AG08396 (cell line): ENCODE data around the gene USP3.
"Not testable (repeated sequence)": the region's sequence is repeated elsewhere in the genome, so short reads cannot be mapped to it uniquely, and the experiment has no call there.

Source experiments
- DNase-seq: peaks from one replicate; pipeline ENCODE4 v3.0.0; 2012; ENCODE audit warnings: low spot score, mixed read lengths

USP3 gene

GRCh38 chr15:63513728-63514127, 9.3 kb downstream of the USP3 start:
- no peak for DNase-seq

GRCh38 chr15:63514531-63514943, 10.1 kb downstream of the USP3 start:
- no peak for DNase-seq

- no peak for DNase-seq
Measured at GRCh38 chr15:63517202-63517601, 12.8 kb downstream of the USP3 start.

GRCh38 chr15:63517628-63518027, 13.2 kb downstream of the USP3 start:
- no peak for DNase-seq

- DNase-seq: no peak
Measured at GRCh38 chr15:63519041-63519440, 14.6 kb downstream of the USP3 start.

GRCh38 chr15:63519548-63520178, 15.3 kb downstream of the USP3 start:
- no peak for DNase-seq

- DNase-seq: not testable (repeated sequence)
Measured at GRCh38 chr15:63520462-63520861, 16.1 kb downstream of the USP3 start.

- no peak for DNase-seq
Measured at GRCh38 chr15:63522225-63522578, 17.8 kb downstream of the USP3 start.

- no peak for DNase-seq
Measured at GRCh38 chr15:63523306-63523990, 19.1 kb downstream of the USP3 start.

- DNase-seq: no peak
Measured at GRCh38 chr15:63524316-63525015, 20.1 kb downstream of the USP3 start.

- DNase-seq: no peak
Measured at GRCh38 chr15:63526401-63526800, 22.0 kb downstream of the USP3 start.

- no peak for DNase-seq
Measured at GRCh38 chr15:63528138-63528659, 23.8 kb downstream of the USP3 start.

- no peak for DNase-seq
Measured at GRCh38 chr15:63530235-63530634, 25.8 kb downstream of the USP3 start.

- DNase-seq: no peak
Measured at GRCh38 chr15:63530752-63531299, 26.4 kb downstream of the USP3 start.

GRCh38 chr15:63531586-63531985, 27.2 kb downstream of the USP3 start:
- DNase-seq: no peak

GRCh38 chr15:63532307-63532744, 27.9 kb downstream of the USP3 start:
- no peak for DNase-seq

GRCh38 chr15:63534888-63535287, 30.5 kb downstream of the USP3 start:
- DNase-seq: not testable (repeated sequence)

- DNase-seq: no peak
Measured at GRCh38 chr15:63535689-63536088, 31.3 kb downstream of the USP3 start.

- no peak for DNase-seq
Measured at GRCh38 chr15:63538876-63539275, 34.5 kb downstream of the USP3 start.

- no peak for DNase-seq
Measured at GRCh38 chr15:63539521-63539920, 35.1 kb downstream of the USP3 start.

GRCh38 chr15:63539998-63540397, 35.6 kb downstream of the USP3 start:
- no peak for DNase-seq

GRCh38 chr15:63540449-63540848, 36.1 kb downstream of the USP3 start:
- no peak for DNase-seq
